K562 (cell line): ENCODE results near the gene UBA52. TPM values are rescaled to one million over a fixed set of nuclear protein-coding genes. Genes with fewer than 3 reads are reported as not detected.
A peak's percentile ranks its signal among the peaks of the same experiment; 100 is the strongest.

ENCODE experiments used
- ATAC-seq: fragments of 200-7000 bp; cut with Tn5 transposase; 3 replicates; pipeline ENCODE4 v1.9.1; 2020; ENCODE audit warnings: moderate library complexity
- BruUV-seq: library from RNA; stranded (reverse); fragments of 400-500 nt; replicated peaks from 2 replicates; lab custom pipeline; 2021; lab: Mats Ljungman, UMichigan
- CTCF ChIA-PET: fragments of 300-600 bp; formaldehyde crosslinking; extraction: SDS; loops from one replicate; lab custom pipeline; 2021; ENCODE audit warnings: low intra/inter-chr PET ratio; lab: Yijun Ruan, JAX
- POLR2A ChIA-PET: fragments of 300-600, 350-650 bp; sonication (Branson Sonifier 250); formaldehyde crosslinking; extraction: SDS; loops from one replicate; lab custom pipeline; 2021; ENCODE audit warnings: antibody characterized with exemption, inconsistent platforms; lab: Yijun Ruan, JAX
- DNase-seq, 4 experiments: peaks; one replicate each; pipeline versions ENCODE4 v3.0.0 to v3.0.0-alpha.2; 2011 to 2018; ENCODE audit warnings: low spot score in 3 of 4, mixed read lengths in 3 of 4; ENCODE audit errors: extremely low read depth in 1 of 4
- FAIRE-seq: peaks from 2 replicates; lab custom pipeline; 2011; peaks lifted over from hg19 to GRCh38; lab: Jason Lieb, UNC
- H2AFZ ChIP-seq: 2 replicates; pipeline ENCODE4 v1.6.0; 2011; ENCODE audit warnings: low read depth, low read length, control low read depth, inconsistent platforms
- H3K27ac ChIP-seq: fragments of 200-600 bp; 3 replicates; pipeline ENCODE4 v1.8.0; 2011; ENCODE audit warnings: low read depth, mild to moderate bottlenecking, control low read depth, inconsistent platforms, low read length, moderate library complexity, mixed read lengths; ENCODE audit errors: extremely low read depth
- H3K27me3 ChIP-seq, 2 experiments: fragments of 300-600 bp in 1 of 2; 2 replicates in 1 of 2; 3 replicates in 1 of 2; pipeline versions ENCODE4 v1.6.0 to v1.8.0; 2011; ENCODE audit warnings: inconsistent platforms in 2 of 2, low read length in 2 of 2, mild to moderate bottlenecking in 1 of 2, mixed read lengths in 1 of 2, moderate library complexity in 1 of 2; ENCODE audit not compliant: control insufficient read depth in 2 of 2, insufficient read depth in 2 of 2
- H3K36me3 ChIP-seq: fragments of 300-600 bp; 3 replicates; pipeline ENCODE4 v1.8.0; 2011; ENCODE audit warnings: mild to moderate bottlenecking, low read length, inconsistent platforms; ENCODE audit not compliant: control insufficient read depth, insufficient read depth
- H3K4me1 ChIP-seq, 2 experiments: fragments of 200-600 bp in 1 of 2; replicated peaks in 1 of 2; 2 replicates in 1 of 2; 3 replicates in 1 of 2; pipeline versions ENCODE4 v1.5.1 to v1.8.0; 2011; ENCODE audit warnings: inconsistent platforms in 2 of 2, low read length in 2 of 2, mild to moderate bottlenecking in 1 of 2, mixed read lengths in 1 of 2, moderate library complexity in 1 of 2; ENCODE audit not compliant: control insufficient read depth in 2 of 2, insufficient read depth in 2 of 2
- H3K4me2 ChIP-seq: 2 replicates; pipeline ENCODE4 v1.6.1; 2011; ENCODE audit warnings: low read length, control low read depth, inconsistent platforms, mixed read lengths; ENCODE audit not compliant: insufficient read depth
- H3K4me3 ChIP-seq: fragments of 200-600 bp; sonication (generic), shearing (Covaris generic); 2 replicates; pipeline ENCODE4 v1.5.1; 2016; ENCODE audit warnings: control low read depth, inconsistent platforms
- H3K79me2 ChIP-seq: fragments of 200-600 bp; 3 replicates; pipeline ENCODE4 v1.8.0; 2011; ENCODE audit warnings: low read length, inconsistent platforms; ENCODE audit not compliant: control insufficient read depth, insufficient read depth
- H3K9ac ChIP-seq, 2 experiments: 2 replicates each; pipeline versions ENCODE4 v1.6.0 to v1.6.1; 2011; ENCODE audit warnings: low read depth in 2 of 2, low read length in 2 of 2, control low read depth in 1 of 2, inconsistent platforms in 1 of 2, mild to moderate bottlenecking in 1 of 2, mixed read lengths in 1 of 2; ENCODE audit not compliant: insufficient read depth in 1 of 2
- H3K9me1 ChIP-seq: one replicate; pipeline ENCODE4 v1.6.0; 2011; ENCODE audit warnings: inconsistent platforms, mild to moderate bottlenecking, low read length, moderate library complexity; ENCODE audit not compliant: control insufficient read depth, insufficient read depth
- H3K9me3 ChIP-seq: replicated peaks from 2 replicates; pipeline ENCODE4 v1.5.1; 2011; ENCODE audit warnings: low read depth, low read length, inconsistent platforms; ENCODE audit not compliant: control insufficient read depth, insufficient read depth
- H4K20me1 ChIP-seq: replicated peaks from 2 replicates; pipeline ENCODE4 v1.6.1; 2011; ENCODE audit warnings: low read length, inconsistent platforms, mixed read lengths; ENCODE audit not compliant: control insufficient read depth, insufficient read depth
- ETV6 ChIP-seq, 3 experiments: fragments of 150-350 bp in 1 of 3; sonication (generic) in 1 of 3; formaldehyde crosslinking in 1 of 3; IDR thresholded peaks; 2 replicates each; pipeline versions ENCODE4 v1.6.1 to v1.8.0; 2014 to 2022; ENCODE audit warnings: borderline replicate concordance in 2 of 3, low read depth in 2 of 3, antibody characterized with exemption in 1 of 3, low read length in 1 of 3, mild to moderate bottlenecking in 1 of 3, missing genetic modification reagents in 1 of 3
- EWSR1 ChIP-seq: fragments of 450-650 bp; IDR thresholded peaks from 2 replicates; pipeline ENCODE4 v1.6.1; 2018; ENCODE audit warnings: borderline replicate concordance, mild to moderate bottlenecking, low read depth, moderate library complexity; ENCODE audit not compliant: partially characterized antibody
- GTF2F1 ChIP-seq: IDR thresholded peaks from 2 replicates; pipeline ENCODE4 v1.6.1; 2011; ENCODE audit warnings: low read depth, low read length, improper control_type of control experiment
- POU5F1 ChIP-seq: fragments of 150-350 bp; IDR thresholded peaks from 2 replicates; pipeline ENCODE4 v1.6.1; 2014; ENCODE audit warnings: borderline replicate concordance, low read length, low read depth, mild to moderate bottlenecking; ENCODE audit not compliant: partially characterized antibody
- REST ChIP-seq, 2 experiments: fragments of 450-650 bp; formaldehyde crosslinking in 1 of 2; IDR thresholded peaks; 2 replicates each; pipeline versions ENCODE4 v1.4.0 to v1.6.1; 2014 to 2020; ENCODE audit warnings: mild to moderate bottlenecking in 2 of 2, borderline replicate concordance in 1 of 2, low read depth in 1 of 2
- ZEB2 ChIP-seq: fragments of 450-650 bp; IDR thresholded peaks from 2 replicates; pipeline ENCODE4 v1.6.1; 2016
- WGBS: fragments of 100-300 bp; shearing (Covaris generic); methylation state at CpG from one replicate; pipeline ENCODE4 v1.1.6; 2016; ENCODE audit warnings: low coverage, mixed read lengths; ENCODE audit not compliant: insufficient coverage; ENCODE audit errors: missing lambda C conversion rate; 5-methylcytosine and 5-hydroxymethylcytosine counted together
- in situ Hi-C: fragments of 300-500 bp; cut with MboI; formaldehyde crosslinking; loops from 4 replicates; pipeline ENCODE4 v1.15.0; 2018; ENCODE audit warnings: inconsistent platforms, mixed read lengths
- intact Hi-C: fragments of 100-400 bp; cut with micrococcal nuclease; formaldehyde crosslinking; loops from 2 replicates; pipeline ENCODE4 v1.14.2; 2022
- polyA plus RNA-seq, 8 experiments: library from polyadenylated mRNA; depleted of rRNA in 4 of 8; stranded (reverse) in 5 of 8; unstranded in 3 of 8; fragments of >200 nt; fragmentation: Nextera tagmentation in 2 of 8; fragmentation: Illumina TruSeq in 1 of 8; extraction: Ambion mirVana in 2 of 8; extraction: Trizol in 1 of 8; gene quantifications; 2 replicates each; pipeline versions ENCODE4 v1.2.1 to v1.2.3, GENCODE V29; 2011 to 2014; ENCODE audit warnings: inconsistent platforms in 1 of 8, missing spikeins in 1 of 8
- total RNA-seq, 7 experiments: library from RNA; depleted of rRNA in 6 of 7; stranded (reverse); fragments of >200 nt in 6 of 7; fragmentation: Illumina TruSeq in 2 of 7; extraction: Trizol in 2 of 7; gene quantifications; 2 replicates each; pipeline versions ENCODE4 v1.2.1 to v1.2.3, GENCODE V29; 2011 to 2021; ENCODE audit warnings: low replicate concordance in 1 of 7

The UBA52 gene
- total and polyA plus RNA-seq, 9 of the 15 experiments (the other 6 are each of a cell fraction or from before 2014, with no cell fraction given) = 1,110 to 2,751 (median 1,733) TPM

- Histone ChIP-seq H3K9me3 (no peaks in the 10 kb centered on the region), H3K9me1 (no peaks in the 10 kb centered on the region)
- TF ChIP-seq REST (IDR thresholded peaks at IDR 0.05; ENCODE audit: borderline replicate concordance) (no peak), REST (CRISPR knock-in tag; IDR thresholded peaks at IDR 0.05; ENCODE audit: low read depth) (no peak), ZEB2 (no peak), ETV6 (IDR thresholded peaks at IDR 0.05; ENCODE audit: borderline replicate concordance in 1 of 2, low read depth in 2 of 2, low read length in 1 of 2) (no peak), ETV6 (CRISPR knock-in tag; IDR thresholded peaks at IDR 0.05; ENCODE audit: borderline replicate concordance) (no peak), EWSR1 (no peak), POU5F1 (no peak), GTF2F1 (no peak)
- TF ChIP-seq, all 486 proteins: peak for 0
- ATAC-seq (no peak), FAIRE-seq (no peak), DNase-seq (no peak)
- Histone ChIP-seq H3K4me2 (no peak overlapping the region), H3K27me3 (no peaks in the 10 kb centered on the region), H3K27ac (no peak overlapping the region), H3K4me3 (no peak overlapping the region), H3K4me1 (peaks cover 21 to 57% of the 10 kb centered on the region in 2 experiments), H4K20me1 (0 out of 2 replicates have a peak, but pooled peaks cover under 1% of the 10 kb centered on the region), H3K36me3 (no peaks in the 10 kb centered on the region), H3K79me2 (no peaks in the 10 kb centered on the region), H3K9ac (peak overlapping the region in 1 of 2 experiments; percentile 20; a peak in 1 of 4 replicates), H2AFZ (no peak overlapping the region)
- 58% methylated on average over 15 of the region's 25 CpGs for WGBS
- intact Hi-C loops = loop anchor here (10.0 kb wide), 1 partner anchor 247 kb away; no protein-coding TSS in a partner anchor
- in situ Hi-C loops = no loop called here
- POLR2A ChIA-PET = no interaction called here
- CTCF ChIA-PET = no interaction called here
- BruUV-seq = no TSS peak
Measured at GRCh38 chr19:18597809-18598660, 26.4 kb downstream of the UBA52 start.
